NOMO-1 (cell line): Measurements from ENCODE around the gene EID2B.

ENCODE experiments used
- DNase-seq, 2 experiments: peaks; one replicate each; lab custom pipeline; 2025; ENCODE audit not compliant: unreplicated experiment in 2 of 2; lab: John Stamatoyannopoulos, UW

Gene EID2B

GRCh38 chr19:39533791-39534190 is 1.1 kb upstream of the EID2B start:
- DNase-seq: no peak

- no peak for DNase-seq
These were observed 406 bp upstream of the EID2B start for GRCh38 chr19:39533003-39533512.

GRCh38 chr19:39531834-39532232 is 819 bp downstream of the EID2B start:
- DNase-seq: no peak

GRCh38 chr19:39525205-39525604 is 7.4 kb downstream of the EID2B start:
- no peak for DNase-seq

GRCh38 chr19:39524495-39524894 is 8.2 kb downstream of the EID2B start:
- DNase-seq: no peak

GRCh38 chr19:39520541-39521484 is 11.8 kb downstream of the EID2B start:
- DNase-seq: no peak

DNA sequence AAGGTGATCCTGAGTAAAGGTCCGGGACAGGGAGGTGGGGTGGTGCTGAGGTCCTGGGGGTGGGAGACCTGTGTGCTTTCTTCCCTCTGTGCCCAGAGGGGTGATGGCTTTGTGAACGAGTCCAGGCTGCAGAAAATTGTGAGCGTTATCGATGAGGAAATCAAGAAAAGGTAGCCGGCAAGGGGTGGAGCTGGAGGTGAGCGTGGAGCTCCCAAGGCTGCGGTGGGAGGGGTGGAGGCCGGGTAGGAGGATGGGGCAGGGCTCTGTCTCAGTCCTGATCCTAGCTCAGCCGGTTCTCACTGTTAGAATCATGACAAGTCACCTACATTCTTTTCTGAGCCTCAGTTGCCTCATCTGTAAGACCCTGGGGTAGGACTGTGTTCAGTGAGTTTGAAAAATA is 13.7 kb downstream of the EID2B start:
- no peak for DNase-seq

- DNase-seq: no peak
These were observed 14.2 kb downstream of the EID2B start for GRCh38 chr19:39518458-39518857.

- DNase-seq: no peak
These were observed 15.2 kb downstream of the EID2B start for GRCh38 chr19:39517432-39517831.

GRCh38 chr19:39516270-39516669 is 16.4 kb downstream of the EID2B start:
- DNase-seq: no peak

DNA sequence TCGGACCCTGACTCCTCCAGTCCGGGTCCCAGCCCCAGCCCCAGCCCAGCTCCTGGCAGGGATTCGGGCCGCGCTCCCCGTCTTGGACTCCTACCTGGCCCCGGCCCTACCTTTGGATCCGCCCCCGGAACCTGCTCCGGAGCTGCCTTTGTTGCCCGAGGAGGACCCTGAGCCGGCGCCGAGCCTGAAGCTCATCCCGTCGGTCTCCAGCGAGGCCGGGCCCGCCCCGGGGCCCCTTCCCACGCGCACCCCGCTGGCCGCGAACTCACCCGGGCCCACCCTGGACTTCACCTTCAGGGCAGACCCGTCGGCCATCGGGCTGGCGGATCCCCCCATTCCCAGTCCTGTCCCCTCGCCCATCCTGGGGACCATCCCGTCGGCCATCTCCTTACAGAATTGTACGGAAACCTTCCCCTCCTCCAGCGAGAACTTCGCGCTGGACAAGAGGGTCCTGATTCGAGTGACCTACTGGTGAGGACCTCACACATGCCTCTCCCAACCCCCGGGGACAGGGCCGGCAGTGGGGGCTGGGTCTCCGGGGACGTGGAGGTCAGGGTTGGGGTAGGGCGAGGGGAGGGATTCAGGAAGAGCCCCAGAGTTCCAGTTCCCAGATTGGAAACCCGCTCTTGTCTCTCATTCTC is 17.0 kb downstream of the EID2B start:
- no peak for DNase-seq

DNA sequence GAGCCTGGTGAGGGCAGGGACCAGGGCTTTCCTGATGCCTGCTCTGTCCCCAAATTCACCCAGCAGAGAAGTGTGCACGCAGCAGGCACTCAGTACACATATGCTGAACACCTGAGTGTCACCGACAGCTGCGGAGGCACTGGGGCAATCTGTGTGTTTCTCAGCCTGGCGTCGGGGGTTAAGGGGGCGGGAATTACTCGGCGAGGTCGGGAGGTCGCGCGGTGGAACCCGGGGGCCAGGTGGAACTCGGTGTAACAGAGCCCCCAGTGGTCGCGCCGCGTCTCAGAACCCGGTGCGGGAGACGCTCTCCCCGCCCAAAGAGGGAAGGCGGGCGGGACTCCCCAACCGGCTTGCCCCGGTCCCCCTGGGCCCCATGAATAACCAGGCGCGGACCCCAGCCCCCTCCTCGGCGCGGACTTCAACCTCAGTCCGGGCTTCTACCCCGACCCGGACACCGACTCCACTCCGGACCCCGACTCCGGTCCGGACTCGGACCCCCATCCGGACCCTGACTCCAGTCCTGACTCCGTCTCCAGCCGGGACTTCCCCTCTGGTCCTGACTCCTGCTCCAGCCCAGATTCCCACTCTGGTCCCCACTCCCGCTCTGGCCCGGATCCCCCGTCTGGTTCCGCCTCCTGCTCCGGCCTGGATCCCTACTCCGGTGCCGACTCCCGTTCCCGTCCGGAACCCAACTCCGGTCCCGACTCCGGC is 17.7 kb downstream of the EID2B start, which contains the start of gene SELENOV:
TSS of gene SELENOV (plus strand) at position 300 of the 711 bp plus-strand sequence. CDS start at position 374, 74 bp downstream.
- DNase-seq: no peak

DNA sequence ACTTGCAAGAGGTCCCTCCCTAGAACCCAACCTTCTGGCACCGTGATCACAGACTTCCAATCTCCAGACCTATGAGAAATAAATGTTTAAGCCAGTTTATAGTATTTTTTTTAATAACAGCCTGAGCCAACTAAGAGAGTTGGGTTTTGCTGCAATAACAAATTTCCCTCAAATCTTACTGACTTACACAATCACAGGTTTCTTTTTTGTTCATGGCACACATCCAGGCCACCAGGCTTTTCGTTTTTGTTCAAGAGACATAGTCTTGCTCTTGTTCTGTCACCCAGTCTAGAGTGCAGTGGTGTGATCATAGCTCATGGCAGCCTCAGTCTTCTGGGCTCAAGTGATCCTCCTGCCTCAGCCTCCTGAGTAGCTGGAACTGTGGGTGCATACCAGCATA is 19.7 kb downstream of the EID2B start:
- DNase-seq: no peak

DNA sequence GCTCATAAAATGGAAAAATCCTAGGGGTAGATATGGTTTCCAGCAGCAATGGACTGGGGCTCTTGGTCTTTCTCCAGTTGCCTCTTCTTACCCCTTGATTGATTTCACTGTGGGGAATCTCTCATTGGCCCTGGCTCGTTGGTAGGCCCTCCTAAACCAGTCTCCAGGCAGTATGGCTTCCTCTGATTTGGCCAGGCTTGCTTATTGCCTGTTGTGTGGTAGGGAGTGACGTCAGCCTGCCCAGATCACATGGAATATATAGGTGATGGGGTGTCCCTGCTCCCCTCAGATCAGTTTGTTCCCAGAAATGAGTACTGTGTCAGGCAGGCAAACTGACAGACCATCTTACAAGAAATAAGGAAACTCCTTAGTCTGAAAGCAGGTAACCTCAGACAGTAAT is 23.4 kb downstream of the EID2B start:
- DNase-seq: no peak

- DNase-seq: no peak
These were observed 24.0 kb downstream of the EID2B start for GRCh38 chr19:39508629-39509028.

DNA sequence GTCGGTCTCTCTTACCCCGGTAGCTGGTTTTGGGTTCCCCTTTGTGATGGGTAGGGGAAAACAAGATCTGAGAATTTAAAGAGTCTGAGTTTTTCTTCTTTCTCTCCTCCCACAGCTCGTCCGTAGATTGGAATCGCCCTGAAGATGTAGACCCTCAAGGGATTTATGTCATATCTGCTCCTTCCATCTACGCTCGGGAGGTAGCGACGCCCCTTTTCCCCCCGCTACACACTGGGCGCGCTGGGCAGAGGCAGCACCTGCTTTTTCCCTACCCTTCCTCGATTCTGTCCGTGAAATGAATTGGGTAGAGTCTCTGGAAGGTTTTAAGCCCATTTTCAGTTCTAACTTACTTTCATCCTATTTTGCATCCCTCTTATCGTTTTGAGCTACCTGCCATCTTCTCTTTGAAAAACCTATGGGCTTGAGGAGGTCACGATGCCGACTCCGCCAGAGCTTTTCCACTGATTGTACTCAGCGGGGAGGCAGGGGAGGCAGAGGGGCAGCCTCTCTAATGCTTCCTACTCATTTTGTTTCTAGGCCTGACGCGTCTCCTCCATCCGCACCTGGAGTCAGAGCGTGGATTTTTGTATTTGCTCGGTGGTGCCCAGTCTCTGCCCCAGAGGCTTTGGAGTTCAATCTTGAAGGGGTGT is 24.8 kb downstream of the EID2B start:
- no peak for DNase-seq

GRCh38 chr19:39506944-39507714 is 25.5 kb downstream of the EID2B start:
- peak in 1 of 2 experiments; percentile 20 for DNase-seq

DNA sequence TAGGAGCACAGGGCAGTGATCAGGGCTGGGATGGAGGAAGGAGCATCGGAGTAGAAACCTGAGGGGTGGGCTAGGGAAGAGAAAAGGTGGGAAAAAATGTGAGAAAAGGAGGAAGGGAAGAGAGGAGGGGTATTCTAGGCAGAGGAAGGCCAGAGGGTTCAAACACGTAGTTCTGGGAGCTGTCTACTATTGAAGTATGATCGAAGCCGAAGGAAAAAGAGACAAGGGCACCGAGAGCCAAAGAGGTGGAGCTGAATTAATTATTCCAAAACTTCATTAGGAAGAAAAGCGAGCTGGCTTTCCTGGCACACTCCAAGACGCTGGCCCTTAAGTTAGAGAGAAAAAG is 26.1 kb downstream of the EID2B start:
- DNase-seq: no peak

DNA sequence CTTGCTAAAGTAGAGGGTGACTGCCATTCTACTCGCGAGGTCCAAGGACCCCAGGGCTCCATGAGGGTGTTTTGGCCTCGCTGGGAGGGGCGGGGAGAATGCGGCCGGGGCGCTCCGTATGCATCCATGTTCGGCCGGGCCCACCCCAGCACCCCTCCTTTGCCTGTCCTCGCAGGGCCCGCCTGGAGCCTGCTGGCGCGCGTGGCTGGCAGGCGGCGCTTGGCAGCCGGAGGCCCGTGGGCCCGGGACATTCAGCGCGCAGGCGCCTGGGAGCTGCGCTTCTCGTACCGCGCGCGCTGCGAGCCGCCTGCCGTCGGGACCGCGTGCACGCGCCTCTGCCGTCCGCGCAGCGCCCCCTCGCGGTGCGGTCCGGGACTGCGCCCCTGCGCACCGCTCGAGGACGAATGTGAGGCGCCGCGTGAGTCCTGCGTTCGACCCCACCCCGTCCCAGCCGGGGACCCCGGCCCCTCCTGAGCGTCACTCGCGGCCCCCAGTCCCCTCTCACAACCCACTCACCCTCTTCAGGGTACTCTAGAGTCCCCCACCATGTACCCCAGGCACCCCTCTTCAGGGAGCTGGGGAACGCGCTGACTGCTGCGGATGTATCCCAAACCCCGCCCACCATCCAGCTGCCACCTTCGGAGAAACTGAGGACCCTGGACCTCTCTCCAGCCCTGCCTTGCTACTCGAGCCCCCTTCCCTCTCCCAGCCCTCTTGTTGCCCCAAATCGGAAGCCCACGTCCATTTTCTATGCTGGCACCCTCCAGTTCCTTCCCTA is 29.8 kb downstream of the EID2B start:
- DNase-seq: peak; percentile 49 to 68
